ENCODE measurements around the gene ACSM2A. TPM values are rescaled to one million over a fixed set of nuclear protein-coding genes. Genes with fewer than 3 reads are reported as not detected.
"Not testable (repeated sequence)": the region's sequence is repeated elsewhere in the genome, so short reads cannot be mapped to it uniquely, and the experiment has no call there.

Gene ACSM2A, protein sequence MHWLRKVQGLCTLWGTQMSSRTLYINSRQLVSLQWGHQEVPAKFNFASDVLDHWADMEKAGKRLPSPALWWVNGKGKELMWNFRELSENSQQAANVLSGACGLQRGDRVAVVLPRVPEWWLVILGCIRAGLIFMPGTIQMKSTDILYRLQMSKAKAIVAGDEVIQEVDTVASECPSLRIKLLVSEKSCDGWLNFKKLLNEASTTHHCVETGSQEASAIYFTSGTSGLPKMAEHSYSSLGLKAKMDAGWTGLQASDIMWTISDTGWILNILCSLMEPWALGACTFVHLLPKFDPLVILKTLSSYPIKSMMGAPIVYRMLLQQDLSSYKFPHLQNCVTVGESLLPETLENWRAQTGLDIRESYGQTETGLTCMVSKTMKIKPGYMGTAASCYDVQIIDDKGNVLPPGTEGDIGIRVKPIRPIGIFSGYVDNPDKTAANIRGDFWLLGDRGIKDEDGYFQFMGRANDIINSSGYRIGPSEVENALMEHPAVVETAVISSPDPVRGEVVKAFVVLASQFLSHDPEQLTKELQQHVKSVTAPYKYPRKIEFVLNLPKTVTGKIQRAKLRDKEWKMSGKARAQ
- total RNA-seq, result 3.8 and 4.6 TPM in 2 replicates

DNA sequence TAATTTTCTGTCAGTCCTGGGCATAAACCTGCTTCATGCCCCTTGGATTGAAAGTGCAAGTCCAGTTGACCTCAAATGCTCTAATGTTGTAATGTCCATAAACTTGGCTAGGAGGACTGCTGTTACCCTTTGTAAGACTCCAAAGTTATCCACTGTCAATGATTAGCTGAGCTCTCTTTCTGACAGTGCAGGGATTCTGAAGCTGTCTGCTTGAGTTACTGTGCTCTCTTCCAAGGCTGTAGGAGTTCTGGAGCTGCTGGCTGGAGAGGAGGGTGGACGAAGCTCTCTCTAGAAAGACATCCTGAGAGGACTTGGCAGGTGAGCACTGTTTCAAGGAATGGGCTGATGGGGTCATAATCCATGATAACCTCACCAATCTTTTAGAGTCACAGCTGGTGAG is at the start of gene ACSM2A:
TSS of gene ACSM2A (plus strand) at position 158 of the 400 bp plus-strand sequence. CDS start 8,594 bp downstream, outside the sequence.
- H3K27ac Mint-ChIP-seq; DNase-seq (ENCODE audit: low spot score); H3K36me3 Mint-ChIP-seq (ENCODE audit: low read depth); H3K27me3 Mint-ChIP-seq (ENCODE audit: low read depth); H3K9me3 Mint-ChIP-seq; intact Hi-C loops (cut with micrococcal nuclease); H3K4me3 Mint-ChIP-seq (ENCODE audit: low read depth); H3K4me1 Mint-ChIP-seq (ENCODE audit: low read depth): not testable (repeated sequence)

DNA sequence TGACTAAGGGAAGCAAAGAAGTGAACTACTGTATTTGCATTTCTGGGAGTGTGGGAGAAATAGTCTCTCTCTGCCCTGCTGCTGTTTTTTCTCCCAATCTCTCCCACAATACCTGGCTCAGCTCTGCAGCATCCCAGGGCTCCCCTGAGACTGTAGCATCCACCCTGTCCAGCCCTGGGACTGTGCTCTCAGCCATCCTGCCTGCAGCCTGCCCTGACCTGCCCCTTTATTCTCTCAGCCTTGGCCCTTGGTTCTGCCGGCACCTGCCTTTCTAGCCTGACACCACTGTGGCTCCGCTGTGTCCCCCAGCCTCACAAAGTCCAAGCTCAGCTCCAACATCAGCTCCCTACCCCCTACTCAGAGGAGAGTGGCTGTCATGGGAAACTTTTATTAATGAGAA is 48.7 kb upstream of the ACSM2A start:
- no peaks in the 10 kb centered on the region for H3K4me1 Mint-ChIP-seq (ENCODE audit: low read depth)
- H3K4me3 Mint-ChIP-seq (ENCODE audit: low read depth), result no peak overlapping the region
- H3K27ac Mint-ChIP-seq, result no peak overlapping the region
- intact Hi-C loops (cut with micrococcal nuclease), result no loop called here
- peaks cover 1% of the 10 kb centered on the region for H3K27me3 Mint-ChIP-seq (ENCODE audit: low read depth)
- DNase-seq (ENCODE audit: low spot score), result no peak
- no peaks in the 10 kb centered on the region for H3K36me3 Mint-ChIP-seq (ENCODE audit: low read depth)
- no peaks in the 10 kb centered on the region for H3K9me3 Mint-ChIP-seq

DNA sequence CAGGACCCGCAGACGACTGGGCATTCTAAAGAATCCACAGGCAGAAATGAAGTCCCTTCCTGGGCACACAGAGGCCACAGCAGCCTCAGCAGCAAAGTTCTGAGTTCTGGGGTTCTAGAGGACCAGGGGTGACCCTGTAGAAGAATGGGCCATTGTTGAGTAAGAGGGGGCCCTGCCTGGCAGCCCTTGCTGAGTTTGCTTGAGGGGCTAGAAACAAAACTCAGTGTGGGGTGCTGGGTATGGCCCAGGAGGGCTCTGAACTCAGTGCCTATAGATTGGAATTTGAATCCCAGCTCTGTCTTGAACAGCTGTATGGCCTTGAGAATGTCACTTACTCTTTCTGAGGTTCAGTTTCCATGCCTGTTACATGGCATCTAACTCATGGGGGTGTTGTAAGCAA is 46.7 kb upstream of the ACSM2A start, which contains the start of gene PDILT:
TSS of gene PDILT (minus strand) at position 101 of the 400 bp plus-strand sequence. CDS start 5,437 bp downstream, outside the sequence.
- H3K27ac Mint-ChIP-seq, result no peak within 1 kb of the TSS
- H3K4me1 Mint-ChIP-seq (ENCODE audit: low read depth), result no peaks in the 10 kb centered on the region
- intact Hi-C loops (cut with micrococcal nuclease), result no loop called here
- no peaks in the 10 kb centered on the region for H3K36me3 Mint-ChIP-seq (ENCODE audit: low read depth)
- H3K27me3 Mint-ChIP-seq (ENCODE audit: low read depth), result peaks cover 1% of the 10 kb centered on the region
- no peaks in the 10 kb centered on the region for H3K9me3 Mint-ChIP-seq
- no peak within 1 kb of the TSS for H3K4me3 Mint-ChIP-seq (ENCODE audit: low read depth)
- no peak for DNase-seq (ENCODE audit: low spot score)

DNA sequence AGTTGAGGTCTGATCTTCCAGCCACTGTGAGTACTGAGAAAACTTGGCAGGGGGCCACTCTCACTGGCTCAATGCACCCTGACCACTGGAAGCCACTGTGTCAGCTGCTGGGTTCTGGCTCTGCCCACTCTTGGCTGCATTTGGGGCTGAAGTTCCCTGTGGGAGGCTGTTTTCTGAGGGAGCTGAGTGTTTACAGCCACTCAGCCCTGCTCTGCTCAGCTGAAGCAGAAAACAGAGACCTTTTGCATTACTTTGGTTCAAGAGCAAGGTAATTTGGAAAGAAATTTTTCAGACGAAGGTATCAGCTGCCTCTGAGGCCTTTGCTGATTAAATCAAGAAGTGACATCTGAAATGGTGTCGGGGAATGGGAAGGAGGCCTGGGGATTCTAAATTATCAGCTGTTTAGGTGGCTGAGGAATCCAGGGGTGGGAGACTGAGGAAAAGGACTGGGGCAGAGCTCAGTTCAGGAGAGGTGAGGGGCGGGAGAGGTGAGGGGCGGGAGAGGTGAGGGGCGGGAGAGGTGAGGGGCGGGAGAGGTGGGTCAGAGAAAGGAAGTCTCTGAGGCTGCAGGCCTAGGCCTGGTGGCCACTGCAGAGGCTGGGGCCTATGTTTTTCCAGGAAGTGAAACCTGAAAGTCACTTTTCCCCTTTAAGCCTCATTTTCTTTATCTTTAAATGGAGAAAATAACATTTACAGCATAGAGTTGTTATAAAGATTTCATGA is 41.8 kb upstream of the ACSM2A start, which contains the start of gene ACSM5:
TSS of gene ACSM5 (plus strand) at position 137 of the 723 bp plus-strand sequence. CDS start 1,951 bp downstream, outside the sequence.
- no peak for DNase-seq (ENCODE audit: low spot score)
- Mint-ChIP-seq H3K27ac (no peak within 1 kb of the TSS), H3K9me3 (no peaks in the 10 kb centered on the region), H3K4me3 (ENCODE audit: low read depth) (no peak within 1 kb of the TSS), H3K36me3 (ENCODE audit: low read depth) (no peaks in the 10 kb centered on the region), H3K4me1 (ENCODE audit: low read depth) (no peaks in the 10 kb centered on the region), H3K27me3 (ENCODE audit: low read depth) (no peaks in the 10 kb centered on the region)
- intact Hi-C loops (cut with micrococcal nuclease), result no loop called here

DNA sequence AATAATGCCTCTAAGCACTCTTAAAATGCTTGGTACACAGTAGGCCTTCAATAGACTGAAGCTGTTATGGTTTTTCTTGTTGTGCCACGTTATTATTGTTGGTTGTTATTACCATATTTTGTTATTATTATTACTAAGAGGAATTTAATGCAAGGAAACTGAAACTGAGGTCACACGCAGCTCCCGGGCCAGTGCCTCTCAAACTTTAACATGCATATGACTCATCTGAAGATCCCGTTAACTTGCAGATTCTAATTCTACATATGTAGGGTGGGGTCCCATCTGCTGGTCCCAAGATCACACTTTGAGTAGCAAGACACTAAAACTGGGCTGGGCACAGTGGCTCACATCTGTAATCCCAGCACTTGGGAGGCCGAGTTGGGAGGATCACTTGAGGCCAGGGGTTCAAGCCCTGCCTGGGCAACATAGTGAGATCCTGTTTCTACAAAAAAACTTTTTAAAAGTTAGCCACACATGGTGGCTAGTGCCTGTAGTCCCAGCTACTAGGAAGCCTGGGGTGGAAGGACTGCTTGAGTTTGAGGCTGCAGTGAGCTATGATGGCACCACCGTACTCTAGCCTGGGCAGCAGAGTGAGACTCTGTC is 41.1 kb upstream of the ACSM2A start:
- no peaks in the 10 kb centered on the region for H3K36me3 Mint-ChIP-seq (ENCODE audit: low read depth)
- no peak for DNase-seq (ENCODE audit: low spot score)
- H3K27me3 Mint-ChIP-seq (ENCODE audit: low read depth), result peaks cover 1% of the 10 kb centered on the region
- no peaks in the 10 kb centered on the region for H3K4me1 Mint-ChIP-seq (ENCODE audit: low read depth)
- no peaks in the 10 kb centered on the region for H3K9me3 Mint-ChIP-seq
- H3K27ac Mint-ChIP-seq, result no peak overlapping the region
- intact Hi-C loops (cut with micrococcal nuclease), result no loop called here
- H3K4me3 Mint-ChIP-seq (ENCODE audit: low read depth), result no peak overlapping the region

DNA sequence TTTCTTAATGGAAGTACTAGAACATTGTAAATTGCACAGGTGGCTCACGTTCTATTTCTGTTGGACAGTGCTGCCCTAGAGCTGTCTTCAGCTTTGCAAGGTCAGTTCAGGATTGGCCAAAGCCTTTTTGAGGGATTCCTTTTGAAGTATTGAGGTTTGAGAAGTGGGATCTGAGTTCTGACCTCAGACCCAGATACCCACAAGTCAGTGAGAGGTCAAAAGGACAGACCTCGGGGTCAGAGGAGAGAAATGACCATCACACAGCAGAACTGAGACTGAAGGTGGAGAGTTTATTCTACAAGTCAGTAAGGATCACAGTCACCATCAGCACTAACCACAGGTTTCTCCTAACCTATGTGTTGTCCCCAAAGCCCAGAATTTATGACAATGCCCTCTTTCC is 40.3 kb upstream of the ACSM2A start:
- H3K27me3 Mint-ChIP-seq (ENCODE audit: low read depth), result peaks cover 4% of the 10 kb centered on the region
- H3K27ac Mint-ChIP-seq, result no peak overlapping the region
- H3K4me3 Mint-ChIP-seq (ENCODE audit: low read depth), result no peak overlapping the region
- intact Hi-C loops (cut with micrococcal nuclease), result no loop called here
- H3K9me3 Mint-ChIP-seq, result no peaks in the 10 kb centered on the region
- no peaks in the 10 kb centered on the region for H3K4me1 Mint-ChIP-seq (ENCODE audit: low read depth)
- no peaks in the 10 kb centered on the region for H3K36me3 Mint-ChIP-seq (ENCODE audit: low read depth)
- no peak for DNase-seq (ENCODE audit: low spot score)

DNA sequence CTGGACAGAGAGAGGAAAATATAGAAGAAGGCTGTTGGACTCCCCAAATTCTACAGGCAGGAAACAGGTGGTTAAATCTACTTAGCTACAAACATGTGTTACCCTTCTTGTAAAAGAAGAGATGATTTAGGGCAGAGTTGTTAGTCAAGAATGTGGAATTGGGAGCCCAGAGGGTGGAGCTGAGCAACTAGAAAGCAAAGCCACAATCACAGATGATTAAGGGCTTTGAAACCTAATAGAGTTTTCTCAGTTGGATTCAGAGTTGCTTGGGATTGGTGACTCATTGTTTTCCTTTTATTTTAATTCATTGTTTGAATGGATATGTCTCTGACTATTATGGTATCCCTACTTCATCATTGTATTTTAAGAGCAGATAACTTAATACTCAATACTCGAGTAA is 35.8 kb upstream of the ACSM2A start:
- H3K36me3 Mint-ChIP-seq (ENCODE audit: low read depth), result no peaks in the 10 kb centered on the region
- peaks cover 4% of the 10 kb centered on the region for H3K27me3 Mint-ChIP-seq (ENCODE audit: low read depth)
- no peak for DNase-seq (ENCODE audit: low spot score)
- H3K9me3 Mint-ChIP-seq, result no peaks in the 10 kb centered on the region
- no peak overlapping the region for H3K4me3 Mint-ChIP-seq (ENCODE audit: low read depth)
- intact Hi-C loops (cut with micrococcal nuclease), result no loop called here
- H3K27ac Mint-ChIP-seq, result no peak overlapping the region
- no peaks in the 10 kb centered on the region for H3K4me1 Mint-ChIP-seq (ENCODE audit: low read depth)

DNA sequence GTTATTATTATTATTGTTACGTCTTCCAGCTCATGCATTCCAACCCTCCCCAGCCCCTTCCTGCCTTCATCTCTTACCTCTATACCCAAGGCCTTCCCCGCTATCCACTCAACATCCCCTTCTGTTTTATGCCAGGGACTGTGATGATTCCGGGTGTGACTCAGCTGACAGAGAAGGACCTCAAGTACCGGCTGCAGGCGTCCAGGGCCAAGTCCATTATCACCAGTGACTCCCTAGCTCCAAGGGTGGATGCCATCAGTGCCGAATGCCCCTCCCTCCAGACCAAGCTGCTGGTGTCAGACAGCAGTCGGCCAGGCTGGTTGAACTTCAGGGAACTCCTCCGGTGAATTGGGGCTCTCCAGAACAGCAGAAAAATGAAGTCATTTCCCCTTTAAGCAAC is 32.2 kb upstream of the ACSM2A start:
- H3K4me3 Mint-ChIP-seq (ENCODE audit: low read depth); H3K27me3 Mint-ChIP-seq (ENCODE audit: low read depth); H3K9me3 Mint-ChIP-seq; intact Hi-C loops (cut with micrococcal nuclease); H3K36me3 Mint-ChIP-seq (ENCODE audit: low read depth); DNase-seq (ENCODE audit: low spot score); H3K4me1 Mint-ChIP-seq (ENCODE audit: low read depth); H3K27ac Mint-ChIP-seq: not testable (repeated sequence)

DNA sequence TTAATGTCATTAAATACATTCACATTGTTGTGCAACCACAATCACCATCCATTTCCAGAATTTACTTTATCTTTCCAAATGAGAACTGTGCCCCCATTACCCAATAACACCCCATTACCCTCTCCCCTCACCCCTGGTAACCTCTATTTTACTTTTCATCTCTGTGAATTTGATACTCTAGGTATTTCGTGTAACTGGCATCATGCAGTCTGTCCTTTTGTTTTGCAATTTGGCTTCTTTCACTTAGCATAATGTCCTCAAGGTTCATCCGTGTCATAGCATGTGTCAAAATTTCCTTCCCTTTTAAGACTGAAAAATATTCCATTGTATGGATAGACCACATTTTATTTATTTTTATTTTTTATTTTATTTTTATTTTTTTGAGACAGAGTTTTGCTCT is 29.6 kb upstream of the ACSM2A start:
- H3K9me3 Mint-ChIP-seq; DNase-seq (ENCODE audit: low spot score); intact Hi-C loops (cut with micrococcal nuclease); H3K27me3 Mint-ChIP-seq (ENCODE audit: low read depth); H3K36me3 Mint-ChIP-seq (ENCODE audit: low read depth); H3K4me3 Mint-ChIP-seq (ENCODE audit: low read depth); H3K4me1 Mint-ChIP-seq (ENCODE audit: low read depth); H3K27ac Mint-ChIP-seq: not testable (repeated sequence)

DNA sequence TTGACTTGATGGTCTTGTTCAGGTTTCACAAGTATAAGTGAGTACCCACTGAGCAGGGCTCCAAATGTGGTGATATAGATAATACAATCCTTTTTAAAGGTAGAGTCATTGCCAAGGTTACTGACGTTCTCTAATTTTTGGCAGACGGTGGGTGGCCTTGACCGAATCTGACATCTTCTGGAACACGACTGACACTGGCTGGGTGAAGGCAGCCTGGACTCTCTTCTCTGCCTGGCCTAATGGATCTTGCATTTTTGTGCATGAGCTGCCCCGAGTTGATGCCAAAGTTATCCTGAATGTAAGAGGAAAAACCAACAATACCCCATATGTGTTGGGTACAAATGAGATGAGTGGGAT is 27.6 kb upstream of the ACSM2A start:
- H3K27me3 Mint-ChIP-seq (ENCODE audit: low read depth); H3K9me3 Mint-ChIP-seq; H3K4me1 Mint-ChIP-seq (ENCODE audit: low read depth); DNase-seq (ENCODE audit: low spot score); intact Hi-C loops (cut with micrococcal nuclease); H3K27ac Mint-ChIP-seq; H3K4me3 Mint-ChIP-seq (ENCODE audit: low read depth); H3K36me3 Mint-ChIP-seq (ENCODE audit: low read depth): not testable (repeated sequence)

DNA sequence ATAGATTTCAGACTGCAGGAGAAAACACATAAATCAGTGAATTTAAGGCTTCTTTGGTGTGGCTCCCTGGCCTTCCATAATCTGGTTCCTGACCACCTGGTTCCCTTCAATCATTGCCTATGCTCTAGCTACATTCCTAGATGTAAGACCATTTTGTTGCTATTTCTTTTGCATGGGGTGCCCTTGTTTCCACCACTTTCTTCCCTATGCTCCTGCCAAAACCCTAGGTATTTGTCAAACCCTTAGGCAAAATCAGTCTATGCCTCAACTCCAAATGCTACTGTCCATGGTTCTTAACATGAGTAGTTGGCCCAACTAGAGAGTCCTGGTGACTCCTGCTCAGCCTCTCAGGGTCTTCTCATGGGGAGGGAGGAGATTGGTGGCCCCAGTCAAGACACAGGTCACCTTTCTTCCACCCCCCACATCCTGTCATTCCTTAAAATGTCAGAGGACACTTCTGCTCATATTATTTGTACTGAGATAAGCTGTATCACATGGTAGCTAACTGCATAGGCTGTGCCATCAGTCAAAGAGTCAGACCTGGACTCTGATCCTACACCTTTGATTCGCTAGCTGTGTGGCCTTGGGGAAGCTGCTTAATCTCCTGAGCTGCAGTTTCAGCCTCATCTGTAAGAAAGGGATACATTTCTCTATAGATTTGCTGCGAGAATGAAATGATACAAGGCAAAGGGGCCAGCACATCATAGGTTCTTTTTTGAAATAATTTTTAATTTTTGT is 27.0 kb upstream of the ACSM2A start:
- H3K36me3 Mint-ChIP-seq (ENCODE audit: low read depth), result no peaks in the 10 kb centered on the region
- H3K27me3 Mint-ChIP-seq (ENCODE audit: low read depth), result no peaks in the 10 kb centered on the region
- DNase-seq (ENCODE audit: low spot score), result no peak
- no peaks in the 10 kb centered on the region for H3K9me3 Mint-ChIP-seq
- intact Hi-C loops (cut with micrococcal nuclease), result no loop called here
- H3K4me3 Mint-ChIP-seq (ENCODE audit: low read depth), result no peak overlapping the region
- H3K4me1 Mint-ChIP-seq (ENCODE audit: low read depth), result no peaks in the 10 kb centered on the region
- H3K27ac Mint-ChIP-seq, result no peak overlapping the region

DNA sequence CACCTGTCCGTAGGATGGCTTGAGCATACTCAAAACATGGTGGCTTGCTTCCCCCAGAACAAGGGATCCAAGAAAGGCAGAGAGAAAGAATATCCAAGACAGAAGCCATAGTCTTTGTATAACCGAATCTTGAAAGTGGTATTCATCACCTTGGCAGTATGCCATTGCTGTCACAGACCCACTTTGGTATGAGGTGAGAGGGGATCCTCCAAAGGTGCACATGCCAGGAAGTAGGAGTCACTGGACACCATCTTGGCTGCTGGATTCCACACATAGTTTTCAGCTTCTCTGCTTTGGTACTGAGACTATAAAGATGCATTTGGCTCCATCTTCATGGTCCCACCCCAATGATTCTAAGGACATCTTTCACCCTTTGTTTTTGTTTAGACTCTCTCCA is 23.9 kb upstream of the ACSM2A start:
- H3K36me3 Mint-ChIP-seq (ENCODE audit: low read depth); intact Hi-C loops (cut with micrococcal nuclease); H3K4me1 Mint-ChIP-seq (ENCODE audit: low read depth); H3K27me3 Mint-ChIP-seq (ENCODE audit: low read depth); DNase-seq (ENCODE audit: low spot score); H3K4me3 Mint-ChIP-seq (ENCODE audit: low read depth); H3K27ac Mint-ChIP-seq; H3K9me3 Mint-ChIP-seq: not testable (repeated sequence)
